ENCODE measurements around the gene TACR1. TPM values are rescaled to one million over a fixed set of nuclear protein-coding genes. Genes with fewer than 3 reads are reported as not detected.

Gene TACR1
- total RNA-seq, 3 donors from 2014 or later = 1.3 to 5.9 (median 2.4) TPM

GRCh38 chr2:75097831-75098230 is 101.5 kb downstream of the TACR1 start:
- TF ChIP-seq POLR2A (IDR thresholded peaks at IDR 0.05) (no peak), POLR2AphosphoS5 (IDR thresholded peaks at IDR 0.05) (no peak), CTCF (IDR thresholded peaks at IDR 0.05) (no peak)
- DNase-seq (ENCODE audit: low spot score in 2 of 2) = no peak
- intact Hi-C loops (cut with DNase I; ENCODE audit: low total_unique reads) = no loop called here
- Histone ChIP-seq H3K4me1 (no peaks in the 10 kb centered on the region), H3K27ac (no peak overlapping the region), H3K36me3 (no peaks in the 10 kb centered on the region), H3K9me3 (no peaks in the 10 kb centered on the region), H3K4me3 (no peak overlapping the region), H3K27me3 (no peaks in the 10 kb centered on the region)

- H3K27me3 ChIP-seq = no peaks in the 10 kb centered on the region
- intact Hi-C loops (cut with DNase I; ENCODE audit: low total_unique reads) = no loop called here
- no peaks in the 10 kb centered on the region for H3K4me1 ChIP-seq
- H3K27ac ChIP-seq = no peak overlapping the region
- no peaks in the 10 kb centered on the region for H3K36me3 ChIP-seq
- no peak overlapping the region for H3K4me3 ChIP-seq
- TF ChIP-seq CTCF (IDR thresholded peaks at IDR 0.05) = no peak
- TF ChIP-seq POLR2A (IDR thresholded peaks at IDR 0.05) = no peak
- no peak for TF ChIP-seq POLR2AphosphoS5 (IDR thresholded peaks at IDR 0.05)
- no peak for DNase-seq (ENCODE audit: low spot score in 2 of 2)
- no peaks in the 10 kb centered on the region for H3K9me3 ChIP-seq
These were observed 104.9 kb downstream of the TACR1 start for GRCh38 chr2:75094405-75094804.

GRCh38 chr2:75090770-75091515 is 108.4 kb downstream of the TACR1 start:
- Histone ChIP-seq H3K4me3 (no peak overlapping the region), H3K27me3 (no peaks in the 10 kb centered on the region), H3K4me1 (no peaks in the 10 kb centered on the region), H3K36me3 (no peaks in the 10 kb centered on the region), H3K9me3 (no peaks in the 10 kb centered on the region), H3K27ac (no peak overlapping the region)
- DNase-seq (ENCODE audit: low spot score in 2 of 2) = no peak
- intact Hi-C loops (cut with DNase I; ENCODE audit: low total_unique reads) = no loop called here
- TF ChIP-seq CTCF (IDR thresholded peaks at IDR 0.05) = no peak
- no peak for TF ChIP-seq POLR2A (IDR thresholded peaks at IDR 0.05)
- TF ChIP-seq POLR2AphosphoS5 (IDR thresholded peaks at IDR 0.05) = no peak

- no peak for DNase-seq (ENCODE audit: low spot score in 2 of 2)
- H3K4me1 ChIP-seq = no peaks in the 10 kb centered on the region
- TF ChIP-seq CTCF (IDR thresholded peaks at IDR 0.05) (no peak), POLR2A (IDR thresholded peaks at IDR 0.05) (no peak), POLR2AphosphoS5 (IDR thresholded peaks at IDR 0.05) (no peak)
- intact Hi-C loops (cut with DNase I; ENCODE audit: low total_unique reads) = no loop called here
- no peaks in the 10 kb centered on the region for H3K27me3 ChIP-seq
- H3K9me3 ChIP-seq = no peaks in the 10 kb centered on the region
- no peak overlapping the region for H3K27ac ChIP-seq
- H3K4me3 ChIP-seq = no peak overlapping the region
- no peaks in the 10 kb centered on the region for H3K36me3 ChIP-seq
These were observed 109.8 kb downstream of the TACR1 start for GRCh38 chr2:75089471-75089870.

GRCh38 chr2:75088791-75089190 is 110.5 kb downstream of the TACR1 start:
- Histone ChIP-seq H3K4me1 (no peaks in the 10 kb centered on the region), H3K4me3 (no peak overlapping the region), H3K36me3 (no peaks in the 10 kb centered on the region), H3K9me3 (no peaks in the 10 kb centered on the region), H3K27ac (no peak overlapping the region), H3K27me3 (no peaks in the 10 kb centered on the region)
- intact Hi-C loops (cut with DNase I; ENCODE audit: low total_unique reads) = no loop called here
- TF ChIP-seq POLR2A (IDR thresholded peaks at IDR 0.05) = no peak
- TF ChIP-seq POLR2AphosphoS5 (IDR thresholded peaks at IDR 0.05) = no peak
- no peak for TF ChIP-seq CTCF (IDR thresholded peaks at IDR 0.05)
- DNase-seq (ENCODE audit: low spot score in 2 of 2) = no peak

All from breast epithelium (tissue), 4 donors.